Mucosa of descending colon (tissue), 3 donors: ENCODE results near the gene MRPL12. TPM values are rescaled to one million over a fixed set of nuclear protein-coding genes. Genes with fewer than 3 reads are reported as not detected.
A peak's percentile ranks its signal among the peaks of the same experiment; 100 is the strongest.

Experiments used
- ATAC-seq: fragments of 200-7000 bp; cut with Tn5 transposase; one replicate; pipeline ENCODE4 v1.9.1; 2020; ENCODE audit warnings: mild to moderate bottlenecking, moderate library complexity
- DNase-seq, 3 donors: peaks; one replicate each; pipeline ENCODE4 v3.0.0-alpha.2; 2020
- H3K36me3 ChIP-seq: fragments of 200-600 bp; one replicate; pipeline ENCODE4 v1.8.0; 2021; ENCODE audit warnings: low read depth, mild to moderate bottlenecking
- H3K4me1 ChIP-seq: fragments of 200-600 bp; one replicate; pipeline ENCODE4 v1.8.0; 2021; ENCODE audit warnings: low read depth, mild to moderate bottlenecking
- H3K4me3 ChIP-seq: fragments of 200-600 bp; one replicate; pipeline ENCODE4 v1.8.0; 2021; ENCODE audit warnings: mild to moderate bottlenecking
- H3K9me3 ChIP-seq: fragments of 200-600 bp; one replicate; pipeline ENCODE4 v1.8.0; 2021; ENCODE audit warnings: mild to moderate bottlenecking
- CTCF ChIP-seq: fragments of 200-600 bp; IDR thresholded peaks from one replicate; pipeline ENCODE4 v1.8.0; 2022; ENCODE audit warnings: antibody characterized with exemption, mild to moderate bottlenecking
- intact Hi-C, 2 donors: fragments of 100-400 bp; cut with DNase I in 1 of 2; cut with micrococcal nuclease in 1 of 2; formaldehyde crosslinking; loops; one replicate each; pipeline versions ENCODE4 v1.11.0 to v1.11.1; 2022; cut with DNase I, micrococcal nuclease
- total RNA-seq, 3 donors: library from RNA; stranded (reverse); fragmentation: NEBNext Ultra II Directional in 2 of 3; extraction: Animal tissue kit (Norgen Biotek cat#: 25700) in 2 of 3; gene quantifications; one replicate each; pipeline versions ENCODE4 v1.2.1 to v1.2.4, GENCODE V29; 2021 to 2023
- donor health status: DM: no; HTN: no; CAD: no; lungs with moderate emphysema.
- donor health status: DM: no; HTN: no; CAD: no.
- donor health status: DM: no; HTN: yes; CAD: no.

MRPL12 gene
- total RNA-seq, 3 donors from 2014 or later: 69.0 to 109 (median 108) TPM

- TF ChIP-seq CTCF: no peak
- H3K4me1 ChIP-seq: peaks cover 27% of the 10 kb centered on the region
- H3K9me3 ChIP-seq: no peaks in the 10 kb centered on the region
- intact Hi-C loops: no loop called here
- H3K36me3 ChIP-seq: no peaks in the 10 kb centered on the region
- H3K4me3 ChIP-seq: no peak overlapping the region
- ATAC-seq: no peak
- DNase-seq: peak in 1 of 3 donors; percentile 47
These were observed 17.3 kb downstream of the MRPL12 start for GRCh38 chr17:81720267-81721071.

- Histone ChIP-seq H3K9me3 (no peaks in the 10 kb centered on the region), H3K36me3 (no peaks in the 10 kb centered on the region), H3K4me1 (peaks cover 27% of the 10 kb centered on the region), H3K4me3 (no peak overlapping the region)
- ATAC-seq (peak; percentile 89), DNase-seq (peak; percentile 88 to 98 (median 91))
- intact Hi-C loops: no loop called here
- no peak for TF ChIP-seq CTCF
These were observed 19.3 kb downstream of the MRPL12 start for GRCh38 chr17:81722184-81723120.

- TF ChIP-seq CTCF: no peak
- DNase-seq (peak in 1 of 3 donors; percentile 66), ATAC-seq (peak; percentile 33)
- peaks cover 30% of the 10 kb centered on the region for H3K4me1 ChIP-seq
- no peaks in the 10 kb centered on the region for H3K36me3 ChIP-seq
- H3K9me3 ChIP-seq: no peaks in the 10 kb centered on the region
- intact Hi-C loops: no loop called here
- H3K4me3 ChIP-seq: no peak overlapping the region
These were observed 20.6 kb downstream of the MRPL12 start for GRCh38 chr17:81723651-81724209.

- TF ChIP-seq CTCF: no peak
- H3K9me3 ChIP-seq: no peaks in the 10 kb centered on the region
- H3K4me3 ChIP-seq: no peak overlapping the region
These were observed 22.3 kb downstream of the MRPL12 start for GRCh38 chr17:81725439-81725838.

GRCh38 chr17:81726004-81726403 lies 22.8 kb downstream of the MRPL12 start:
- Histone ChIP-seq H3K4me3 (no peak overlapping the region), H3K36me3 (no peaks in the 10 kb centered on the region), H3K9me3 (no peaks in the 10 kb centered on the region), H3K4me1 (peaks cover 30% of the 10 kb centered on the region)
- TF ChIP-seq CTCF: no peak
- intact Hi-C loops: no loop called here
- no peak for DNase-seq
- ATAC-seq: no peak

More at GRCh38 chr17:81725439-81725838, 22.3 kb downstream of the MRPL12 start:
- DNase-seq (no peak), ATAC-seq (no peak)
- Histone ChIP-seq H3K36me3 (no peaks in the 10 kb centered on the region), H3K4me1 (peaks cover 30% of the 10 kb centered on the region)
- intact Hi-C loops: no loop called here
